NCI-H1417 treated with DMSO at 0.1 percent for 48 hours (cell line): ENCODE data around the gene DIP2A.
"Not testable (repeated sequence)": the region's sequence is repeated elsewhere in the genome, so short reads cannot be mapped to it uniquely, and the experiment has no call there.

Experiments
- DNase-seq: peaks from one replicate; lab custom pipeline; 2025; lab: John Stamatoyannopoulos, UW

Gene DIP2A

DNA sequence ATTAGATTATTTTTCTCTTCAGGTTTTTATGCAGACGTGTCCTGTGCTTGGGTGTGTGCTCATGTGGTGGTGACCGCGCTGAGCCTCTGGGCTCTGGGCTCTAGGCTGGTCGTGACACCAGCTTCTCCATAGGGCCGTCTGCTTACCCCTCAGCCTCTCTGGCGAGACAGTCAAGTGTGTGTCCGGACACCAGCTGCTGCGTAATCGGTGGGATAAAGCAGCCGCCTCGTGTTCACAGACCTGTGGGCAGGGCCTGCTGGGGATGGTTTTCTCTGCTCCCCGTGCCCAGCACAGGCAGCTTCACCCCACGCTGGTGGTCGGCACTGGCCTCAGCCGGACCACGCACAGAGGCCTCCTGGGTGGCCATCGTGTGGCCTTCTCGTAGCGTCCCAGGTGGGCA is 33.6 kb upstream of the DIP2A start:
- DNase-seq = no peak

DNA sequence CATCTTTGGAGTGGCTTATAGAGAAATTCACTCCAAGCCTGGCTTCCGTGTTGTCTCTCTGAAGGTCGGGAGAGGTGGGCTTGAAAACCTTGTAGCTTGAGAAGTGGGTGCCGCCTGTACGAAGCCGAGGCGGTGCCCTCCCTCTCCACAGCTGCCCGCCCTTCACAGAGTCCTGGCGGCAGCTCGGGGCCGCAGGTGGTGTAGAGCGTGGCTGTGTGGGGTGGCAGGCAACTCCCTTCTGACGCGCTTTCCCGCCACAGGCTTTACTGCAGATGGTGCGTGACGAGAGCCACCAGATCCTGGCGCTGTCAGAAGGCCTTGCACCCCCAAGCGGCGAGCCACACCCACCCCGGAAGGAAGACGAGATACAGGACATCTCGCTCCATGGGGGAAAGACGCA is 33.1 kb upstream of the DIP2A start:
- DNase-seq = no peak

DNA sequence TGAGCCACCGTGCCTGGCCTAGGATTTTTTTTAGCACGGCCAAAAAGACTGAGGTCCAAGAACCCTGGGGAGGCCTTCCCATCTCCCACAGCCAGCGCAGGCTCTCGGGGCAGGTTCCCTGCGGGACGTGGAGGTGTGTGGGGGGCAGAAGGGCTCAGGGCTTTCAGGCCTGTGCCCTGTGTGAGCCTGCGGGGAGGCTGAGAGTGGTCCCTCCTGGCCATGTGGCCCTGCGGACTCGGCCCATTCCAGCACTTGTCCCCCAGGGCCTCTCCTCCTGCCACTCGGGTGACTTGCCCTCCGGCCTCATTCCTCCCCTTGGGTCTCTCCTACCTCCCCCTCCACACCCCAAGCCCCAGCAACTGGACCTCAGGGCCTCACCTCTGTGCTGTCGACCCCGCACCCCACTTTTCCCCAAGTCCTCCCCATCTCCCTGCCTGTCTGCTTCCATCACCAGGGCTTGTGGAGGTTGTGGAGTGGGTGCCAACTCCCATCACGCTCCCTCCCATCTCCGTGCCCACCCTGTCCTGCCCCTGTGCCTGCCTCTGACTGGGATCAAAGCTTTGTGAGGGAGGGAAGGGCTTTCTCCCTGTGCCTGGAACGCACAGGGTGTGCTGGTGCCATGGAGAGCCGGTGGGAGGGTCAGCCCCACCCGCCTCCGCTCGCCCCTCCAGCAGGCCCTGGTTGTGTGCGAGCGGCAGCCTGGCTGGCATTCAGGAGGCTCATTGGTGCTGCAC is 32.2 kb upstream of the DIP2A start:
- DNase-seq = no peak

DNA sequence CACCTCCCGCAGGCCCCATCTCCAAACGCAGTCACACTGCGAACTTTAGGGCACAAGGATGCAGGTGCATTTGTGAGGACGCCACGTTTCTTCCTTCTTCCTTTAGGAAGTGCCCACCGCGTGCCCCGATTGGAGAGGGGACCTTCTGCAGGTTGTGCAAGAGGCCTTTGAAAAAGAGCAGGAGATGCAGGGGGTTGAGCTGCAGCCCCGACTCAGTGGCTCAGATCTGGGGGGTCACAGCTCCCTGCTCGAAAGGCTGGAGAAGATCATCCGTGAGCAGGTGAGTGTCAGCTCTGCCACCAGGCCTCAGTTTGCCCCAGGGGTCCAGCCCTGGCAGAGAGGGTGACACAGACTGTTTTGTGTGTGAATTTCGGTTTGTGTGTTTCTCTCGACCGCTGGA is 31.2 kb upstream of the DIP2A start:
- DNase-seq = no peak

DNA sequence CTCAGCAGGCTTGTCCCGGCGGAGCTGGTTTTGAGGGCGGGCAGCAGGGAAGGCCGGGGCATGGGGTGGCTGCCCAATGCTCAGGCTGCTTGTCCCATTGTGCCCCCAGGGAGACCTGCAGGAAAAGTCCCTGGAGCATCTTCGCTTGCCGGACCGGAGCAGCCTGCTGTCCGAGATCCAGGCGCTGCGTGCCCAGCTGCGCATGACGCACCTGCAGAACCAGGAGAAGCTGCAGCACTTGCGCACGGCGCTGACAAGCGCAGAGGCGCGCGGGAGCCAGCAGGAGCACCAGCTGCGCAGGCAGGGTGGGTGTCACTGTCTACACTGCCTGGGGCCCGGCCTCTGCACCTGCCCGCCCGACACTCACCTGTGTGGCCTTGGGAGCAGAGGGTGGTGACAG is 30.4 kb upstream of the DIP2A start:
- DNase-seq = no peak

DNA sequence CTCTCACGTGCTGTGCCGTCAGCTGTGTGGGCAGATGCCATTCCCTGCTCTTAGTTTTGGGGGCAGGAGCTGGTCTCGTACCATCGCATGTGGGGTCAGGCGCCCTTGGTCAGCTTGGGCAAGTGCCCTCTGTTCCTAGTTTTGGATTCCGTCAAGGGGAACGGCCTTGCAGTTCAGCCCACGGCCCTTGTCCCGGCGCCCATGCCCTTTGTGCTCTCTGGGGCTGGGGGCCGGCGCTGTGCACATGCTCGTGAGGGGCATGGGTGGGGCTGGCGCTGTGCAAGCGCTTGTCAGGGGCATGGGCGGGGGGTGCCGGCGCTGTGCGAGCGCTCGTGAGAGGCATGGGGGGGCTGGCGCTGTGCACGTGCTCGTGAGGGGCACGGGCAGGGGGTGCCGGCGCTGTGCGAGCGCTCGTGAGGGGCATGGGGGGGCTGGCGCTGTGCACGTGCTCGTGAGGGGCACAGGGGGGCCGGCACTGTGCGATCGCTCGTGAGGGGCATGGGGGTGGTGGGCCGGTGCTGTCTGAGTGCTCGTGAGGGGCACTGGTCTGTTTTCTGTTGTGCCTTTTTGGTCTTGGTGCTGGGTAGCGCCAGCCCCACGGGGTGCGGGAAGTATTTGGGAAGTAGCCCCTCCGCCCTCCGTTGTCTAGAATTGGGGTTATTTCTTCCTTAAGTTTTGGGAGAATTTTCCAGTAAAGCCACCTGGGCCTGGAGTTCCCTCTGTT is 29.5 kb upstream of the DIP2A start:
- no peak for DNase-seq

DNA sequence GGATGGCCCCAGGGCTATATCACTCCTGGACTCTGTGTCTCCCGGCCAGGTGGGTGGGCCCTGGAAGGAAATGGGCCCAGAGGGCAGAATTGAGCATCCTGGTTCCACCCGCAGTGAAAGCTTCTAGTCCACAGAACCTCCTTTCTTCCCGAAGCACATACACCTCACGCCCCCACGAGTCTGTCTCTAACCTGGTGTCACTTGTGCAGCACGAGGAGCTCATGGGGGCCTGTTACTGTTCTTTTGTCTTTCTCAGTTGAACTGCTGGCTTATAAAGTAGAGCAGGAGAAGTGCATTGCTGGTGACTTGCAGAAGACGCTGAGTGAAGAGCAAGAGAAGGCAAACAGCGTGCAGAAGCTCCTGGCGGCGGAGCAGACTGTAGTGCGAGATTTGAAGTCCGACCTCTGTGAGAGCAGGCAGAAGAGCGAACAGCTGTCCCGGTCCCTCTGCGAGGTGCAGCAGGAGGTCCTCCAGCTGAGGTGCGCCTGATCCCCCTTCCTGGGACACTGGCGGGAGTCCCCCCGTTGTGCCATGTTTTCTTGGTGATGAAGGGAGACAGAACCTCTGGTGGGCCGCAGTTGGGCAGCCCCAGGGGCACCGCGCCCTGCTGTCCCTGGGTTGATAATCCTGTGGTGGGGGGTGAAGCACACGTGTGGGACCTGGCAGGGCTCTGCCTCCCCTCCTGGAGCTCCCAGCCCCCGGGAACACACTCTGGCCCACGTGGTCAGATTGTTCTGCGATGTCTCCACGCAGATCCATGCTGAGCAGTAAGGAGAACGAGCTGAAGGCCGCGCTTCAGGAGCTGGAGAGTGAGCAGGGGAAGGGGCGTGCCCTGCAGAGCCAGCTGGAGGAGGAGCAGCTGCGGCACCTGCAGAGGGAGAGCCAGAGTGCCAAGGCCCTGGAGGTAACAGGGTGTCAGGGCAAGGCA is 28.7 kb upstream of the DIP2A start:
- no peak for DNase-seq

DNA sequence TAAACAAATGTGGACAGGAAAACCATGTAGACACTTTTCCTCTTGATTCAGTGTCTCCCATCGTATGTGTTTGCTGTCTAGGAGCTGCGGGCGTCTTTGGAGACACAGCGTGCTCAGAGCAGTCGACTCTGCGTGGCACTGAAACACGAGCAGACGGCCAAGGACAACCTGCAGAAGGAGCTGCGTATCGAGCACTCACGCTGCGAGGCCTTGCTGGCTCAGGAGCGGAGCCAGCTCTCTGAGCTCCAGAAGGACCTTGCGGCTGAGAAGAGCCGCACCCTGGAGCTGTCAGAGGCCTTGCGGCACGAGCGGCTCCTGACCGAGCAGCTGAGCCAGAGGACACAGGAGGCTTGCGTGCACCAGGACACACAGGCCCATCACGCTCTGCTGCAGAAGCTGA is 27.2 kb upstream of the DIP2A start:
- no peak for DNase-seq

DNA sequence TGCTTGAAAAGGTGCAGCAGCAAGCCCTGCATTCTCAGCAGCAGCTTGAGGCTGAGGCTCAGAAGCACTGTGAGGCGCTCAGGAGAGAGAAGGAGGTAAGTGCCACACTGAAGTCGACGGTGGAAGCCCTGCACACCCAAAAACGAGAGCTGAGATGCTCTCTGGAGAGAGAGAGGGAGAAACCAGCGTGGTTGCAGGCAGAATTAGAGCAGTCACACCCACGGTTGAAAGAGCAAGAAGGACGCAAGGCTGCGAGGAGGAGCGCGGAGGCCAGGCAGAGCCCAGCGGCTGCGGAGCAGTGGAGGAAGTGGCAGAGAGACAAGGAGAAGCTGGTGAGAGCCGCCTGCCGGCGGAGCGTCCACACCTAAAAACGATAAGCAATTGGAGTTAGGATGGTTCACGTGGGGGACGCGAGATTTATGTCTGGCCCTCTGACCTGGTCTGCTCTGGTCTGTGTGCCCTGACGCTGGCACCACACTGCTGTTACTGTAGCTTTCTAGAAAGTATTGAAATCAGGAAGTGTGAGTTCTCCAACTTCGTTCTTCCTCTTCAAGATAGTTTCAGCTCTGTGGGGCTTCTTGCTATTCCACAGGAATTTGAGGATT is 26.7 kb upstream of the DIP2A start:
- no peak for DNase-seq

DNA sequence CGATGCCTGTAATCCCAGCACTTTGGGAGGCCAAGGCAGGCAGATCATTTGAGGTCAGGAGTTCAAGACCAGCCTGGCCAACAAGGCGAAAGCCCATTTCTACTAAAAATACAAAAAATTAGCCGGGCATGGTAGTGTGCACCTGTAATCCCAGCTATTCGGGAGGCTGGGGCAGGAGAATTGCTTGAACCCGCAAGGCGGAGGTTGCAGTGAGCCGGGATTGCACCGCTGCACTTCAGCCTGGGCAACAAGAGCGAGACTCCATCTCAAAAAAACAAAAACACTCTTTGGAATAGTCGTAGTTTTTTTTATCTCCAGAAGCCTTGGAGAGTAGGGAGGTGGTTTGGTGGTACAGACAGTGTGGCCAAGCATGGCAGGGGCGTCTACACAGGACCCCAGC is 25.6 kb upstream of the DIP2A start:
- not testable (repeated sequence) for DNase-seq

DNA sequence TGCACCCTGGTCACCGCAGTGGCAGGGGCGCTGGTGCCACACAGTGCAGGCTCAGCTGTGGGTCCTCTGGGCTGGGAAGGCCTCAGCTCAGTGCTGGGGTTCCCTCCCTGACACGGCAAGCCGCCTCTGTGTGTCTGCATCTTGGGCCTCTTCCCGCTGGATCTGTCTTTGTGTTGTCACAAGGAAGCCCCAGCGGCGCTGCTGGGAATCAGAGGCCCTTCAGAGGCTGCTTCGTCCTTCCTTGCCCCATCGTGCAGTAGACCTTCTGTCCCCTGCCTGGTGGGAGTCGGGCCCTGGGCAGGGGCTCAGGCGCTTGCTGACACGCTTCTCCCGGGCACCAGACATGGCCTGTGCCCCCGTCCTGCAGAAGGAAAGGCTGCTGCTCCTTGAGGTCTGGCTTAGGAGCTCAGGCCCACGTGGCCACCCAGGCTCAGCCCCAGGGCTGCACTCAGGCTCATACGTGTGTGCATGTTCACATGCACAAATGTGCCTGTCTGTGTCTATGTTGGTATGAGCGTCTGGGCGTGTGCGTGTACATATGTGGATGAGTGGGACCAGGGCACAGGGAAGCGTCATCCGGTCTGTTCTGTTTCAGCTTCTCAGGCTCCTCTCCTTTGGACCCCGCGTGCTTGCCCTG is 24.3 kb upstream of the DIP2A start:
- no peak for DNase-seq

DNA sequence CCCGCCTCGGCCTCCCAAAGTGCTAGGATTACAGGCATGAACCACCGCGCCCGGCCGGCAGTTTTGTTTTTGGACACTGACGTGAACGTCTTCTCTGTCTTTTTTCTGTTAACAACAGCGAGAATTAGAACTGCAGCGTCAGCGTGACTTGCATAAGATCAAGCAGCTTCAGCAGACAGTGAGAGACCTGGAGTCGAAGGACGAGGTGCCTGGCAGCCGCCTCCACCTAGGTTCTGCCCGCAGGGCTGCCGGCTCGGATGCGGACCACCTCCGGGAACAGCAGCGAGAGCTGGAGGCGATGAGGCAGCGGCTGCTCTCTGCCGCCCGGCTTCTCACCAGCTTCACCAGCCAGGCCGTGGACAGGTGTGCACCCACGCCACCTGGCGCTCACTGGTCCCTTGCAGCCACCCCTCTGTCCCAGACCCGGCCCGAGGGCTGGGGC is 22.9 kb upstream of the DIP2A start:
- no peak for DNase-seq

DNA sequence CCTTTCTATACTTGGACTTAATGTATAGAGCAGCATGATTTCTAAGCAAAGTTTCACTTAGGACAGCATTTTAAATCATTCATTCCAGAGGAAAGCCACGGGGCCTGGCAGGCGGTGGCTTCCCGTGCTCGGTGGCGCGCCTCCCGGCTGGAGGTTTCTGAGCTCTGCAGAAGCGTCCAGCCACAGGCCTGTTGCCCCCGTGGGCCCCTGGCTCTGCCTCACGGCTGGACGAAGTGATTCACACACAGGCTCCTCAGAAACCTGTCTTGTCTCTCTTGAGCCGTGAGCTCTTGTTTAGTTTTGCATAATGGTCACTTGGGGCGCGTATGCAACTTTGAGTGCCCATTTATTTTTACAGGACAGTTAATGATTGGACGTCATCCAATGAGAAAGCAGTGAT is 22.1 kb upstream of the DIP2A start:
- DNase-seq = no peak

DNA sequence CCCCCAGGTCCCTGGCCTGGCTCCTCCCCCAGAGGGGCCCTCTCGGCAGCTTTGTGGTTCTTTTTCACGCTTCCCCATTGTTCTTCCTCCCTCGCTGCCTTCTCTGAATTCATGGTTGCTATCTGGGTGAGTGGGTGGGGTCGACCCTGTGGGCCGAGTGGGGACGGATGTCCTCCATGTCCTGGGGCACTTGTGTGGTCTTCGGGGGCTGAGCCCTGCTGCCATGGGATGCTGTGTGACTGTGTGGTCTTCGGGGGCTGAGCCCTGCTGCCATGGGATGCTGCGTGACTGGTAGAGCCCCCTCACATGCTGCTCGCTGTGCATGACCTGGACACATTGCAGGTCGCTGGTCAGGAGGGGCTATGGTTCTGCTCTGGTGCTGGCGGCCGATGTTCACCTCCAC is 21.6 kb upstream of the DIP2A start:
- DNase-seq = no peak

DNA sequence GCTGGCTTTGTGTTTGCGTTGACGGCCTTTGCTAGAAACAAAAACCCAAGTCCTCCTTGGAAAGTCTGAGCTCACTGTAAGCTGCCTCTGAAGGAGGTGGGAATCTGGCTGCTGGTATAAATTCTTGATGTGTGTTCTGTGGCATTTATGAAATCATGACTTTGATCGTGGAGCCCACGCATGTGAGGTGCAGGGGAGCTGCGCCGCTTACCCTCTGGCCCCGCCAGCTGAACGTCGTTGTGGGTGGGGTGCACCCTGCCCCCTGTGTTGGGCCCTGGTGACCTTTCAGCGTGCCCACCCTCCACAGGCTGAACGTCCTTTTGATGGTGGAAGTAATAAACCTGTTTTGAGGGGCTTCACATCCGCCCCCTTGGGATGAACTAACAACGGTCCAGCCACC is 21.2 kb upstream of the DIP2A start:
- no peak for DNase-seq

DNA sequence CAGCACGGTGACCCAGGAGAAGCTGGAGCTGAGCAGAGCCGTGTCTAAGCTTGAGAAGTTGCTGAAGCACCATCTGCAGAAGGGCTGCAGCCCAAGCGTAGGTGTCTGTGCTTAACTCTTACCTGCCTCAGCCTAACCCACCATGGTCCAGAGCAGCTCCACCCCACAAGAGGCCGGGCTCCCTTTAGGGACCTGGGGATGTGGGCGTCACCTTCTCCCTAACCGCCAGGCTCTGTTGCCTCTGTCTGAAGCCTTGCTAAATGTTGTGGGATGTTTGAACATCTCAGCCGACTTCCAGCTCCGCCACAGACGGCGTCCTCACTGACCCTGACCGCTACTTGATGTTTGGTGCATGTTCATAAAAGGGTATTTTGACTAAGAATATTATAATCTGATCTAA is 20.4 kb upstream of the DIP2A start:
- no peak for DNase-seq

DNA sequence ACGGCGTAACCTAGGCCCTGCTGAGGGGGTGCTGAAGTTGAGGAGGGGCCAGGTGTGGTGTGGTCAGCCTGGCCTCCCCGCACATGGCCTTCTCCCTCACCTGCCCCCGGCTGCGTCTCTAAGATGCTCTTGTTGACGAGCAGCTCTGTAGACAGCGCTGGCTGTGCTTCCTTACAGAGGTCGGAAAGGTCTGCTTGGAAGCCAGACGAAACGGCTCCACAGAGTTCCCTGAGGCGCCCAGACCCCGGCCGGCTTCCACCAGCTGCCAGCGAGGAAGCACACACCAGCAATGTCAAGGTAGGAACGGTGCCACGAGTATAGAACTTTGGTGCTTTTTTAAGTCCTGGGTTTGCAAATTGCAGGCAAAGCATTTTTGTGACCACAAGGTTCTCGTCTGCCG is 18.8 kb upstream of the DIP2A start:
- no peak for DNase-seq

DNA sequence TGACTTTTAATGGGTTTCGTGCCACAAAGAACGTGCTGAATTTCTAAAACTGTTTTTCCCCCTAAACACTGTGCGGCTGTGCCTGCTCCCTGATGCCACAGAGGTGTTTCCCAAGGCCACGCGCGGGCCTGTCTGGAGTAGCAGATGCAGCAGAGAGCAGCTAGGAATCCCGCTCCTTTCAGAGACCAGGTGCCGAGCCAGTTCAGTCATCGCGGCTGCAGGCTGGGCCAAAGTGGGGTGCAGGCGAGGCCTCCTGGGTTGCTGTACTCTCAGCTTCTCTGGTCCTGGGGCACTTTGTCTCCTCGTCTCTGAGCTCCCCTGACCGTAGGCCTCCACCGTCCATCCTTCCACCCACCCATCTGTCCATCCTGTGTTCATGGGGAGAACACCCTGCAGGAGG is 17.4 kb upstream of the DIP2A start:
- DNase-seq = no peak

DNA sequence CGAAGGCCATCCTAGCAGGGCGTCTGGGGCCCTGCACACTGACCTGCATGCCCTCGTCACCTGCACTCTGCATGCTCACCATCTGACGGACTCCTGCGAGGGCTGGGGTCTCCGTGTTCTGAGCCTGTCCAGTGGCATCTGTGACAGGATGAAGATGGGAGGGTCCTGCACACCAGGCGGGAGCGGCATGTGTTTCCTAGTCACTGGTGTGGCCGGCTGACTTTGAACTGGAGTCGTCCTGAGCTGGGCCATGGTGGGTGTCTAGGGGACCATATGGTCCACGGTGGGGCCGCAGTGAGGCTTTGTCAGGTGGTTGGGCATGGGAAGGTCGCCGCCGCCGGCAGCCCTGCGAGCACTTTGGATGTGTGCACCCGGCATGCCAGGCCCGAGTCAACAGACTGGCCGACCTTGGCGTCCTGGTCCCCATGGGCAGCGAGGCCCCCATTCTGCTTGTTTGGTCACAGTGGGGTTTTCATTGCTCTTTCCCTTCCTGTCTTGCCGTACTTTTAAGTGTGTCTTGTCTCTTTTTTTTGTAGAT is 16.7 kb upstream of the DIP2A start:
- no peak for DNase-seq

DNA sequence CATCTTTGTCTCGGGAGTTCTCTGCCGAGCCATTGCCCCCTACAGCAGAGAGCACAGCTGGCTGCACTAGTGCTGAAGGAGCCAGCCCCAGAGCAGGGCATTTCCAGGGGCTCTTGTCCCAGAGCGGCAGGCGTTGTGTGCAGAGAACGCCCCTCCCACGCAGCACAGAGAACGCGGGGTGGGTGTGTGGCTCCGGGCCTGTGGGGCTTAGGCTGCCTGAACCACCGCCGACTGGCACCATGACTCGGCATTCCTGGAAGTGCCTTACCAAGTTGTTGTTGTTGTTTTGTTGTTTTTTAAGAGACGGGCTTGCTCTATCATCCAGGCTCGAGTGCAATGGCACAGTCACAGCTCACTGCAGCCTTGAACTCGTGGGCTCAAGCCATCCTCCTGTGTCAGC is 15.8 kb upstream of the DIP2A start:
- DNase-seq = no peak

DNA sequence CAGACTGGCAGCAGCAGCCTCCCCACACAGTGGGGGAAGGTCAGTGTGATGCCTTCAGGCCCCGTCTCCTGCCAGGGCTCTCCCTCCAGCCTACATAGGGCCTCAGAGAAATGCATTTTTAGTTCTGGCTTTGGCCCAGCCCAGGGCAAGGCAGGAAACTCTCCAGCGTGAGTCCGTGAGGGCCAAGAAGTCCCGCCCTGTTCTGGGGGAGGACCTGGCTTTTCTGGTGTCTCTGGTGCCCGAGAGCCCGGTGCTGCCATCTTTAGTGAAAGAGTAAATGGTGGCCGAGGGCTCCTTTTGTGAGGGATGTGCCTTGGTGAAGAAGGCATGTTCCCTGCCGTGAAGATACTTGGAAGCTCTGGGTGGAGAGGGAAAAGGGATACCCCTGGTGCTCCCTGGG is 14.8 kb upstream of the DIP2A start:
- DNase-seq = no peak

DNA sequence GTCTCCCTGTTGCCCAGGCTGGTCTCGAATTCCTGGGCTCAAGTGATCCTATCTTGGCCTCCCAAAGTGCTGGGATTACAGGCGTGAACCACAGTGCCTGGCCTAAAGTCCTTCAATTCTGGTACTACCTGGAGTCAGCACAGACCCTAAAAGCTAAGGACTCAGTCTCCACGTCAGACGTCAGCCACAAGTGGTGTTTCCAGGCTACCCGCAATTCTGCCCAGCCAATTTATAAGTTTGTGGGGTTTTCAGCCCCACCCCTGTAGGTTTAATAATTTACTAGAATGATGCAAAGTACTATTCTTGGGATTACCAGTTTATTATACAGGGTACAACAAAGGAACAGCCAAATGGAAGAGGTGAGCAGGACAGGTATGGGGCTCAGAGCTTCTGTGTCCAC is 10.6 kb upstream of the DIP2A start:
- DNase-seq = no peak
